ENCODE measurements around the gene IQUB.

DNA sequence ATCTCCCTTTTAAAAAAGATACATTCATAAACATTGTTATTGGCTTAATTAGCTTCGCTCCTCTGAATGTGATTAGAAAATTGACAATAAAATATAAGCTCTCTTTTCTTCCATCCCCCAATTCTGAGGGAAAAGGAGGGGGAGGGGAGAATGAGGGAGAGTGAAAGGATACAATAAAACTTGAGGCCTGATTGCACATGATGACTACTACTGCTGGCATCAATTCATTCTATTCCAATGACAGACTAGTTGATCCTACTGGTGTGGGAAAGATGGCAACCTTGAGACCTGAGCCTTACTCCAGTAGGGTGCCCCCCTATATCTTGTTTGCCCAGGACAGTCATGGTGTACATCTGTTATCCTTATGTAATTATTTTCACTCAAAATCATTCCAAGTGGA is 4.5 kb upstream of the IQUB start:
- TF ChIP-seq POLR2A (IDR thresholded peaks at IDR 0.05; ENCODE audit: low read depth, low read length) (no peak), POLR2AphosphoS5 (IDR thresholded peaks at IDR 0.05; ENCODE audit: low read depth, low read length) (no peak)
